ENCODE data around the gene VPS35L.

VPS35L gene

GRCh38 chr16:19689342-19689741, 133.8 kb downstream of the VPS35L start:
- no peak overlapping the region for H3K27ac ChIP-seq
- ChIA-PET POLR2A (ENCODE audit: low non-redundant PET) (no interaction called here), CTCF (no interaction called here)
- no peak for DNase-seq (ENCODE audit: low spot score)
- TF ChIP-seq, protein P1, sequence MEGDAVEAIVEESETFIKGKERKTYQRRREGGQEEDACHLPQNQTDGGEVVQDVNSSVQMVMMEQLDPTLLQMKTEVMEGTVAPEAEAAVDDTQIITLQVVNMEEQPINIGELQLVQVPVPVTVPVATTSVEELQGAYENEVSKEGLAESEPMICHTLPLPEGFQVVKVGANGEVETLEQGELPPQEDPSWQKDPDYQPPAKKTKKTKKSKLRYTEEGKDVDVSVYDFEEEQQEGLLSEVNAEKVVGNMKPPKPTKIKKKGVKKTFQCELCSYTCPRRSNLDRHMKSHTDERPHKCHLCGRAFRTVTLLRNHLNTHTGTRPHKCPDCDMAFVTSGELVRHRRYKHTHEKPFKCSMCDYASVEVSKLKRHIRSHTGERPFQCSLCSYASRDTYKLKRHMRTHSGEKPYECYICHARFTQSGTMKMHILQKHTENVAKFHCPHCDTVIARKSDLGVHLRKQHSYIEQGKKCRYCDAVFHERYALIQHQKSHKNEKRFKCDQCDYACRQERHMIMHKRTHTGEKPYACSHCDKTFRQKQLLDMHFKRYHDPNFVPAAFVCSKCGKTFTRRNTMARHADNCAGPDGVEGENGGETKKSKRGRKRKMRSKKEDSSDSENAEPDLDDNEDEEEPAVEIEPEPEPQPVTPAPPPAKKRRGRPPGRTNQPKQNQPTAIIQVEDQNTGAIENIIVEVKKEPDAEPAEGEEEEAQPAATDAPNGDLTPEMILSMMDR (conservative IDR thresholded peaks at IDR 0.05; ENCODE audit: low read depth), result no peak

DNA sequence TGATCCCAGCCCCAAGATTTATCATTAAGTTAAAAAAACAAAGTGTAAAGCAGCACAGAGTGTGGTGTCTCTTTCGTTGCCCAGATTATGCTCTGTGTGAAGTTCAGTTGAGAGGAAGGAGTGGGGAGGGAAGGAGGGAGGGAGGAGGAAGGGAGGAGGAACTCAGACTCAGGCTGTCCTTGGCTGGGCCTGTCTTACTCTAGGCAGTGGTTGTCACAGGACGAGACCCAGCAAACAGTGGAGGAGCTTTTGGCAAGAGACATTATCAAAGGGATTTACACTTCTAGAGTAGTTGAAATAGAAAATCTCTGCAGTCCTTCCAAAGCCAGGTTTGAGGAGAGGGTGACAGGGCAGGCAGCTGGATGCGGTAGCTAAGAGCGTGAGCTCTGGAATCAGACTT, 134.7 kb downstream of the VPS35L start:
- no peak overlapping the region for H3K27ac ChIP-seq
- CTCF ChIA-PET, result no interaction called here
- no peak for DNase-seq (ENCODE audit: low spot score)
- POLR2A ChIA-PET (ENCODE audit: low non-redundant PET), result interaction anchor here (0.5 kb wide), 1 partner anchor 34 kb away, joined by 3 read pairs; no protein-coding TSS in a partner anchor
- TF ChIP-seq, protein P1 (conservative IDR thresholded peaks at IDR 0.05; ENCODE audit: low read depth), result no peak

DNA sequence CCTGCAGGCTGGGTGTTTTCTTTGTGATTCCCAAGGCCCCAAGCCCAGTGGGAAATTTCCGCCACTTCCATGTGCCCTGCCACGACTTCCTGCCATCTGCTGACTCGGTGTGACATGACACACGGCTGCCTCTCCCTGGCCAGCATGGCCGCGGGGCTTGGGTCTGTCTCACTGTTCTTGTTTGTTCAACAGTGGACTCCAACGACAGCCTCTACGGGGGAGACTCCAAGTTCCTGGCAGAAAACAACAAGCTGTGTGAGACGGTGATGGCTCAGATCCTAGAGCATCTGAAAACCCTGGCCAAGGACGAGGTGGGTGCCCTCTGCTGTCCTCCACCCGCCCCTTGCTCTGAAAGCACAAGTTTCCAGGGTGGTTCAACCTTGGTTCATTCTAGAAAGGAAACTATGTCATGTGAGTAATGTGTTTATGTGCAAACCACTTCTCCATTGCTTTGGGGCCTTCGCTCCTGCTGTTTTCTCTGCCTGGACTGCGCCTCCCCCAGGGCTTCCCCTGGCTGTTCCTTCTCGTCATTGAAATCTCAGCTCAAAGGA, 135.7 kb downstream of the VPS35L start:
- no peak for DNase-seq (ENCODE audit: low spot score)
- no peak overlapping the region for H3K27ac ChIP-seq
- TF ChIP-seq, protein P1 (conservative IDR thresholded peaks at IDR 0.05; ENCODE audit: low read depth), result no peak
- CTCF ChIA-PET, result no interaction called here
- POLR2A ChIA-PET (ENCODE audit: low non-redundant PET), result no interaction called here

GRCh38 chr16:19694989-19695388, 139.5 kb downstream of the VPS35L start:
- CTCF ChIA-PET, result interaction anchor here (0.7 to 1.1 kb wide), 2 partner anchors 93 to 213 kb away, joined by 4 read pairs; no protein-coding TSS in a partner anchor
- DNase-seq (ENCODE audit: low spot score), result no peak
- no peak overlapping the region for H3K27ac ChIP-seq
- TF ChIP-seq, protein P1 (conservative IDR thresholded peaks at IDR 0.05; ENCODE audit: low read depth), result no peak
- POLR2A ChIA-PET (ENCODE audit: low non-redundant PET), result no interaction called here

GRCh38 chr16:19696328-19696727, 140.8 kb downstream of the VPS35L start:
- ChIA-PET POLR2A (ENCODE audit: low non-redundant PET) (no interaction called here), CTCF (no interaction called here)
- peak overlapping the region; percentile 56 for H3K27ac ChIP-seq
- DNase-seq (ENCODE audit: low spot score), result peak; percentile 54
- TF ChIP-seq, protein P1 (conservative IDR thresholded peaks at IDR 0.05; ENCODE audit: low read depth), result no peak

DNA sequence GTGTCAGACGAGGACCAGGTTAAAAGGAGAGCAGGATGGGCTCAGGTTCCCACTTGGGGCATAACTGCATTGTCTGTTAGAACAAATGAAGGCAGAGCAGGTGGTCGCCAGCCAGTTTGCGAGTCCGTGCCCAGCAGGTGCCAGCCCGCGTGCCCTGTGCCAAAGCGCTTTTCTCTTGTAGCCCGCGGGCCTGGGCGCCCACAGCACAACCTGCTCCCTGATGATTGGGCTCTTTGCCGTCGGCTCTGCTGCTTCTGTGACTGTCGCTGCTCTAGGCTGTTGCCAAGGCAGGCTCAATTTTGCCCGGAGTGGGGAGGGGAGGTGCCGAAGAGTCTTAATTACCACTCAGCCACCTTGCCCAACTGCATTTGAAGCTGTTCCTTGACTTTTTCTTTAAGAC, 141.5 kb downstream of the VPS35L start:
- POLR2A ChIA-PET (ENCODE audit: low non-redundant PET), result no interaction called here
- CTCF ChIA-PET, result no interaction called here
- DNase-seq (ENCODE audit: low spot score), result no peak
- H3K27ac ChIP-seq, result peak overlapping the region; percentile 54; the same call in 1 of the 2 replicates
- TF ChIP-seq, protein P1 (conservative IDR thresholded peaks at IDR 0.05; ENCODE audit: low read depth), result no peak
